Endometrium (tissue), 2 donors: ENCODE data around the gene REPS2.

Experiments
- FAIRE-seq: peaks from 2 replicates; lab custom pipeline; 2012; peaks lifted over from hg19 to GRCh38; lab: Jason Lieb, UNC
- donor health status: control.
- donor health status: control.

Gene REPS2

GRCh38 chrX:17036171-17036961 is 89.9 kb downstream of the REPS2 start:
- FAIRE-seq = no peak

- FAIRE-seq = no peak
Observed at GRCh38 chrX:17038277-17038676, 91.8 kb downstream of the REPS2 start.

- FAIRE-seq = no peak
Observed at GRCh38 chrX:17038681-17039161, 92.3 kb downstream of the REPS2 start.

GRCh38 chrX:17039826-17040225 is 93.4 kb downstream of the REPS2 start:
- no peak for FAIRE-seq

GRCh38 chrX:17040711-17041110 is 94.3 kb downstream of the REPS2 start:
- no peak for FAIRE-seq

- FAIRE-seq = no peak
Observed at GRCh38 chrX:17042037-17042436, 95.6 kb downstream of the REPS2 start.

GRCh38 chrX:17046478-17047097 is 100.1 kb downstream of the REPS2 start:
- no peak for FAIRE-seq

GRCh38 chrX:17047224-17047623 is 100.8 kb downstream of the REPS2 start:
- no peak for FAIRE-seq

GRCh38 chrX:17052210-17052609 is 105.8 kb downstream of the REPS2 start:
- no peak for FAIRE-seq

GRCh38 chrX:17052793-17053192 is 106.3 kb downstream of the REPS2 start:
- FAIRE-seq = no peak

- FAIRE-seq = no peak
Observed at GRCh38 chrX:17053502-17053901, 107.0 kb downstream of the REPS2 start.

- no peak for FAIRE-seq
Observed at GRCh38 chrX:17056868-17057608, 110.6 kb downstream of the REPS2 start.

GRCh38 chrX:17062065-17062464 is 115.6 kb downstream of the REPS2 start:
- no peak for FAIRE-seq

- no peak for FAIRE-seq
Observed at GRCh38 chrX:17065100-17065499, 118.6 kb downstream of the REPS2 start.

GRCh38 chrX:17067534-17067933 is 121.1 kb downstream of the REPS2 start:
- no peak for FAIRE-seq

- no peak for FAIRE-seq
Observed at GRCh38 chrX:17072301-17072700, 125.8 kb downstream of the REPS2 start.

GRCh38 chrX:17072721-17073230 is 126.3 kb downstream of the REPS2 start:
- no peak for FAIRE-seq

- no peak for FAIRE-seq
Observed at GRCh38 chrX:17075004-17075403, 128.5 kb downstream of the REPS2 start.

- no peak for FAIRE-seq
Observed at GRCh38 chrX:17077361-17077760, 130.9 kb downstream of the REPS2 start.

- FAIRE-seq = peak; percentile 81
Observed at GRCh38 chrX:17078031-17078720, 131.7 kb downstream of the REPS2 start.

- no peak for FAIRE-seq
Observed at GRCh38 chrX:17081511-17081910, 135.1 kb downstream of the REPS2 start.

- FAIRE-seq = no peak
Observed at GRCh38 chrX:17081968-17082367, 135.5 kb downstream of the REPS2 start.
